GM12891 (cell line): ENCODE data around the gene F12.

ENCODE experiments used
- PAX5 ChIP-seq: IDR thresholded peaks from 2 replicates; pipeline ENCODE4 v1.6.1; 2011; ENCODE audit warnings: low read length, moderate library complexity, mild to moderate bottlenecking; ENCODE audit not compliant: insufficient read depth, severe bottlenecking
- POLR2A ChIP-seq: IDR thresholded peaks from 2 replicates; pipeline ENCODE4 v1.6.1; 2011; ENCODE audit warnings: low read depth, low read length, control low read depth
- POLR2AphosphoS5 ChIP-seq: IDR thresholded peaks from 2 replicates; pipeline ENCODE4 v1.6.1; 2011; ENCODE audit warnings: low read depth, low read length, control low read depth
- POU2F2 ChIP-seq: IDR thresholded peaks from 2 replicates; pipeline ENCODE4 v1.6.1; 2011; ENCODE audit warnings: low read depth, mild to moderate bottlenecking, control low read depth, low read length, moderate library complexity
- SPI1 ChIP-seq: IDR thresholded peaks from 2 replicates; pipeline ENCODE4 v1.6.1; 2011; ENCODE audit warnings: low read depth, low read length, control low read depth
- TAF1 ChIP-seq: IDR thresholded peaks from 2 replicates; pipeline ENCODE4 v1.6.1; 2011; ENCODE audit warnings: low read depth, low read length, control low read depth

DNA sequence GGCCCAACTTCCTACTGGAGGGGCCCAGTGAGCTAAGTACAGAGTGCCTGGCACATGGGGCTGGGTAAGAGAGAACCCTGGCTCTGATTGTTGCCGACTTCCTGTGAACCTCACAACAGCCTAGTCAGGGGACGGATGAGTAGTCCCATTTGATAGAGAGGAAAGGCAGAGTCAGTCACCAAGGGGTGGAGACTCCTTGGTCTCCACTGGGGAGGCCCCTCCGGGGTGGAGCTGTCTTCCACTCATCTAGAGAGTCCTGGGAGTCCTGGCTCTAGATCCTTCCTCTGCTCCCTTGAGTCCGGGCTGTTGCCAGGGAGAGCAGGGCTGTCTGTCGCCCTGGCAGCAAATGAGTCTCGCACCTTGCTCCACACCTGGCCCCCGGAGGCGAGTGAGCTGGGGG, 25.1 kb upstream of the F12 start:
- no peak for TF ChIP-seq TAF1
- TF ChIP-seq POLR2A, result no peak
- TF ChIP-seq POU2F2, result no peak
- no peak for TF ChIP-seq POLR2AphosphoS5
- no peak for TF ChIP-seq SPI1
- no peak for TF ChIP-seq PAX5
